ENCODE results near the gene KLHDC8A. TPM values are rescaled to one million over a fixed set of nuclear protein-coding genes. Genes with fewer than 3 reads are reported as not detected.
A peak's percentile ranks its signal among the peaks of the same experiment; 100 is the strongest.

Gene KLHDC8A
- total and polyA plus RNA-seq, 2 of the 4 experiments (the other 2 are of a cell fraction), result not detected

GRCh38 chr1:205321162-205321958 is 35.4 kb downstream of the KLHDC8A start, which contains the start of gene NUAK2 (continued):
- TF ChIP-seq ELK1 (IDR thresholded peaks at IDR 0.05; ENCODE audit: borderline replicate concordance, low read depth, low read length), result no peak
- TF ChIP-seq SMC3 (IDR thresholded peaks at IDR 0.05; ENCODE audit: low read depth, low read length), result peak; percentile 23; the same call in 1 of the 2 replicates
- TF ChIP-seq CHD1 (IDR thresholded peaks at IDR 0.05; ENCODE audit: low read depth, low read length), result peak; percentile 52; the same call in 1 of the 2 replicates

All from IMR-90 (cell line).